MM.1S (cell line): Measurements from ENCODE around the gene ORC3.

ENCODE experiments used
- DNase-seq: peaks from one replicate; pipeline ENCODE4 v3.0.0-alpha.2; 2015
- H2AFZ ChIP-seq: fragments of 300-600 bp; sonication (generic); 2 replicates; pipeline ENCODE4 v1.6.0; 2016; ENCODE audit warnings: antibody characterized with exemption, low read length
- H3F3A ChIP-seq: fragments of 300-600 bp; sonication (generic); 2 replicates; pipeline ENCODE4 v1.6.1; 2016; ENCODE audit warnings: mild to moderate bottlenecking, antibody characterized with exemption, low read length, moderate library complexity, mixed read lengths; ENCODE audit not compliant: insufficient read depth
- H3K27ac ChIP-seq: fragments of 300-600 bp; sonication (generic); 2 replicates; pipeline ENCODE4 v1.5.1; 2016; ENCODE audit warnings: mild to moderate bottlenecking, low read length
- H3K27me3 ChIP-seq: fragments of 300-600 bp; sonication (generic); replicated peaks from 2 replicates; pipeline ENCODE4 v1.6.0; 2016; ENCODE audit warnings: low read length; ENCODE audit not compliant: insufficient read depth
- H3K36me3 ChIP-seq: fragments of 300-600 bp; sonication (generic); replicated peaks from 2 replicates; pipeline ENCODE4 v1.6.1; 2016; ENCODE audit warnings: mild to moderate bottlenecking, low read length, mixed read lengths; ENCODE audit not compliant: insufficient read depth
- H3K4me1 ChIP-seq: fragments of 300-600 bp; sonication (generic); 2 replicates; pipeline ENCODE4 v1.6.1; 2016; ENCODE audit warnings: low read length, mixed read lengths
- H3K4me2 ChIP-seq: fragments of 300-600 bp; sonication (generic); 2 replicates; pipeline ENCODE4 v1.6.0; 2016; ENCODE audit warnings: low read depth, low read length
- H3K4me3 ChIP-seq: fragments of 300-600 bp; sonication (generic); 2 replicates; pipeline ENCODE4 v1.5.1; 2016; ENCODE audit warnings: low read length, mixed read lengths
- H3K79me2 ChIP-seq: fragments of 300-600 bp; sonication (generic); 2 replicates; pipeline ENCODE4 v1.6.1; 2016; ENCODE audit warnings: mixed run types, low read length, mixed read lengths
- H3K9ac ChIP-seq: fragments of 300-600 bp; sonication (generic); 2 replicates; pipeline ENCODE4 v1.6.1; 2016; ENCODE audit warnings: low read length, mixed read lengths
- H3K9me2 ChIP-seq: fragments of 300-600 bp; sonication (generic); replicated peaks from 2 replicates; pipeline ENCODE4 v1.6.1; 2016; ENCODE audit warnings: mild to moderate bottlenecking, low read length, mixed read lengths; ENCODE audit not compliant: insufficient read depth
- H3K9me3 ChIP-seq: fragments of 300-600 bp; sonication (generic); replicated peaks from 2 replicates; pipeline ENCODE4 v1.6.1; 2016; ENCODE audit warnings: mild to moderate bottlenecking, low read length, mixed read lengths; ENCODE audit not compliant: insufficient read depth
- H4K20me1 ChIP-seq: fragments of 300-600 bp; sonication (generic); 2 replicates; pipeline ENCODE4 v1.6.1; 2016; ENCODE audit warnings: mild to moderate bottlenecking, low read length, moderate library complexity, mixed read lengths; ENCODE audit not compliant: insufficient read depth
- CTCF ChIP-seq: fragments of 300-600 bp; sonication (generic); IDR thresholded peaks from 2 replicates; pipeline ENCODE4 v1.5.1; 2016; ENCODE audit warnings: antibody characterized with exemption, low read length, mixed read lengths
- EZH2 ChIP-seq: fragments of 300-600 bp; sonication (generic); optimal IDR thresholded peaks from 2 replicates; pipeline ENCODE3; 2017; ENCODE audit warnings: low read depth, mild to moderate bottlenecking, antibody characterized with exemption, low read length, mixed read lengths
- EZH2phosphoT487 ChIP-seq: fragments of 300-600 bp; sonication (generic); IDR thresholded peaks from 2 replicates; pipeline ENCODE4 v1.6.1; 2018; ENCODE audit warnings: antibody characterized with exemption, low read length

ORC3 gene

GRCh38 chr6:87590417-87590880 lies 514 bp downstream of the ORC3 start:
- no peak for TF ChIP-seq EZH2
- TF ChIP-seq CTCF: no peak
- no peak for TF ChIP-seq EZH2phosphoT487
- H2AFZ ChIP-seq: peak overlapping the region; percentile 92
- peak overlapping the region; percentile 76 for H3K9ac ChIP-seq
- peaks cover 20% of the 10 kb centered on the region for H3K4me1 ChIP-seq
- H3K36me3 ChIP-seq: 0 out of 2 replicates have a peak, but pooled peaks cover 4% of the 10 kb centered on the region
- no peaks in the 10 kb centered on the region for H3K9me3 ChIP-seq
- H3F3A ChIP-seq: no peaks in the 10 kb centered on the region
- peak overlapping the region; percentile 24; the same call in 1 of the 2 replicates for H3K27ac ChIP-seq
- no peaks in the 10 kb centered on the region for H3K9me2 ChIP-seq
- DNase-seq: no peak
- H3K79me2 ChIP-seq: peaks cover 80% of the 10 kb centered on the region
- no peaks in the 10 kb centered on the region for H3K27me3 ChIP-seq
- peak overlapping the region; percentile 96 for H3K4me3 ChIP-seq
- H3K4me2 ChIP-seq: peak overlapping the region; percentile 87
- H4K20me1 ChIP-seq: no peaks in the 10 kb centered on the region

- no peak overlapping the region for H3K27ac ChIP-seq
- TF ChIP-seq EZH2phosphoT487 (no peak), CTCF (no peak), EZH2 (no peak)
- H3K4me3 ChIP-seq: peak overlapping the region; percentile 96
- H2AFZ ChIP-seq: no peak overlapping the region
- peaks cover 76% of the 10 kb centered on the region for H3K79me2 ChIP-seq
- H3K9me3 ChIP-seq: no peaks in the 10 kb centered on the region
- 0 out of 2 replicates have a peak, but pooled peaks cover 4% of the 10 kb centered on the region for H3K36me3 ChIP-seq
- no peak for DNase-seq
- H3K27me3 ChIP-seq: no peaks in the 10 kb centered on the region
- no peaks in the 10 kb centered on the region for H3K9me2 ChIP-seq
- peak overlapping the region; percentile 87 for H3K4me2 ChIP-seq
- H3K9ac ChIP-seq: peak overlapping the region; percentile 76; the same call in 1 of the 2 replicates
- peaks cover 20% of the 10 kb centered on the region for H3K4me1 ChIP-seq
- H3F3A ChIP-seq: no peaks in the 10 kb centered on the region
- no peaks in the 10 kb centered on the region for H4K20me1 ChIP-seq
Observed at GRCh38 chr6:87590990-87591389, 1.1 kb downstream of the ORC3 start.

- no peaks in the 10 kb centered on the region for H3K79me2 ChIP-seq
- H4K20me1 ChIP-seq: no peaks in the 10 kb centered on the region
- H3K36me3 ChIP-seq: no peaks in the 10 kb centered on the region
- H3K4me3 ChIP-seq: no peak overlapping the region
- no peak overlapping the region for H3K27ac ChIP-seq
- no peak for DNase-seq
- no peaks in the 10 kb centered on the region for H3F3A ChIP-seq
- no peaks in the 10 kb centered on the region for H3K9me2 ChIP-seq
- no peak for TF ChIP-seq EZH2
- no peak for TF ChIP-seq EZH2phosphoT487
- no peak for TF ChIP-seq CTCF
- no peak overlapping the region for H3K4me2 ChIP-seq
- no peak overlapping the region for H3K9ac ChIP-seq
- no peaks in the 10 kb centered on the region for H3K27me3 ChIP-seq
- H2AFZ ChIP-seq: no peak overlapping the region
- no peaks in the 10 kb centered on the region for H3K4me1 ChIP-seq
- no peaks in the 10 kb centered on the region for H3K9me3 ChIP-seq
Observed at GRCh38 chr6:87600576-87600975, 10.6 kb downstream of the ORC3 start.
